HepG2 (cell line): Measurements from ENCODE around the gene S100A11. TPM values are rescaled to one million over a fixed set of nuclear protein-coding genes. Genes with fewer than 3 reads are reported as not detected.

Experiments
- ATAC-seq: fragments of 200-7000 bp; cut with Tn5 transposase; 3 replicates; pipeline ENCODE4 v1.9.1; 2020; ENCODE audit warnings: mild to moderate bottlenecking, moderate library complexity
- BruUV-seq: library from RNA; stranded (reverse); fragments of 400-500 nt; replicated peaks from 2 replicates; lab custom pipeline; 2021; lab: Mats Ljungman, UMichigan
- CTCF ChIA-PET: fragments of 300-600 bp; formaldehyde crosslinking; extraction: SDS; loops from one replicate; lab custom pipeline; 2021; ENCODE audit warnings: low total read pairs, inconsistent platforms, low intra/inter-chr PET ratio; lab: Yijun Ruan, JAX
- POLR2A ChIA-PET: fragments of 350-600 bp; sonication (Branson Sonifier 250); formaldehyde crosslinking; loops from one replicate; lab custom pipeline; 2020; ENCODE audit warnings: antibody characterized with exemption, inconsistent platforms; lab: Yijun Ruan, JAX
- DNase-seq: peaks from one replicate; pipeline ENCODE4 v3.0.0-alpha.2; 2015; ENCODE audit warnings: low spot score
- FAIRE-seq: peaks from 3 replicates; lab custom pipeline; 2011; peaks lifted over from hg19 to GRCh38; lab: Jason Lieb, UNC
- H2AFZ ChIP-seq: one replicate; pipeline ENCODE4 v1.6.1; 2011; ENCODE audit warnings: low read length, inconsistent platforms
- H3K27ac ChIP-seq: fragments of 300-600 bp; 3 replicates; pipeline ENCODE4 v1.8.0; 2011; ENCODE audit warnings: mixed run types, mild to moderate bottlenecking, mixed read lengths, low read length, inconsistent platforms; ENCODE audit not compliant: insufficient read depth; ENCODE audit errors: extremely low read length
- H3K27me3 ChIP-seq, 2 experiments: fragments of 200-600 bp in 1 of 2; 2 replicates in 1 of 2; 3 replicates in 1 of 2; pipeline versions ENCODE4 v1.6.0 to v1.8.0; 2011; ENCODE audit warnings: low read length in 2 of 2, mild to moderate bottlenecking in 2 of 2, moderate library complexity in 2 of 2, inconsistent platforms in 1 of 2; ENCODE audit not compliant: insufficient read depth in 2 of 2, control insufficient read depth in 1 of 2
- H3K36me3 ChIP-seq, 2 experiments: fragments of 200-600 bp in 1 of 2; replicated peaks in 1 of 2; 2 replicates in 1 of 2; 3 replicates in 1 of 2; pipeline versions ENCODE4 v1.5.1 to v1.8.0; 2011; ENCODE audit warnings: low read length in 2 of 2, inconsistent platforms in 1 of 2; ENCODE audit not compliant: insufficient read depth in 2 of 2, control insufficient read depth in 1 of 2
- H3K4me1 ChIP-seq: 2 replicates; pipeline ENCODE4 v1.5.1; 2012; ENCODE audit warnings: low read length, inconsistent platforms; ENCODE audit not compliant: insufficient read depth
- H3K4me2 ChIP-seq: 2 replicates; pipeline ENCODE4 v1.6.0; 2011; ENCODE audit warnings: low read depth, low read length, inconsistent platforms
- H3K4me3 ChIP-seq, 3 experiments: fragments of 200-600 bp in 1 of 3; sonication (generic), shearing (Covaris generic) in 1 of 3; replicated peaks in 1 of 3; 2 replicates each; pipeline ENCODE4 v1.5.1; 2011 to 2016; ENCODE audit warnings: low read length in 3 of 3, inconsistent platforms in 2 of 3, low read depth in 2 of 3, mild to moderate bottlenecking in 2 of 3, control low read depth in 1 of 3, mixed read lengths in 1 of 3; ENCODE audit not compliant: insufficient read depth in 1 of 3
- H3K79me2 ChIP-seq: one replicate; pipeline ENCODE4 v1.6.1; 2011; ENCODE audit warnings: low read length, inconsistent platforms; ENCODE audit not compliant: insufficient read depth
- H3K9ac ChIP-seq: 2 replicates; pipeline ENCODE4 v1.6.0; 2011; ENCODE audit warnings: mild to moderate bottlenecking, low read depth, low read length, inconsistent platforms; ENCODE audit not compliant: insufficient read depth
- H3K9me3 ChIP-seq: 2 replicates; pipeline ENCODE4 v1.5.1; 2012; ENCODE audit warnings: mild to moderate bottlenecking, low read length
- H4K20me1 ChIP-seq: 2 replicates; pipeline ENCODE4 v1.6.0; 2011; ENCODE audit warnings: inconsistent platforms, mild to moderate bottlenecking, low read length, moderate library complexity; ENCODE audit not compliant: insufficient read depth
- CBX2 ChIP-seq, 2 experiments: fragments of 200-600 bp in 1 of 2; sonication (generic); formaldehyde crosslinking in 1 of 2; IDR thresholded peaks; 2 replicates each; pipeline versions ENCODE4 v1.7.0 to v1.8.1; 2018 to 2022; ENCODE audit warnings: low read depth in 2 of 2, low read length in 1 of 2, mild to moderate bottlenecking in 1 of 2, missing genetic modification reagents in 1 of 2
- E2F5 ChIP-seq: sonication (generic); formaldehyde crosslinking; conservative IDR thresholded peaks from 2 replicates; pipeline ENCODE4 v1.4.0; 2020; ENCODE audit warnings: missing genetic modification reagents
- IRF9 ChIP-seq: sonication (generic); formaldehyde crosslinking; IDR thresholded peaks from 2 replicates; pipeline ENCODE4 v1.8.0; 2022; ENCODE audit warnings: missing genetic modification reagents, mild to moderate bottlenecking, borderline replicate concordance
- KMT2A ChIP-seq: sonication (generic); formaldehyde crosslinking; IDR thresholded peaks from 2 replicates; pipeline ENCODE4 v1.4.0; 2020; ENCODE audit warnings: missing genetic modification reagents
- MLLT10 ChIP-seq: sonication (generic); formaldehyde crosslinking; IDR thresholded peaks from 2 replicates; pipeline ENCODE4 v1.4.0; 2020; ENCODE audit warnings: missing genetic modification reagents
- PHF21A ChIP-seq: sonication (generic); formaldehyde crosslinking; IDR thresholded peaks from 2 replicates; pipeline ENCODE4 v1.5.0; 2020; ENCODE audit warnings: mild to moderate bottlenecking, missing genetic modification reagents
- TEAD3 ChIP-seq: optimal IDR thresholded peaks from 2 replicates; pipeline ENCODE3; 2016; ENCODE audit warnings: borderline replicate concordance
- THYN1 ChIP-seq: sonication (generic); formaldehyde crosslinking; IDR thresholded peaks from 2 replicates; pipeline ENCODE4 v1.8.1; 2023; ENCODE audit warnings: low read depth, mild to moderate bottlenecking, moderate library complexity, missing genetic modification reagents, borderline replicate concordance
- ZBTB7B ChIP-seq: sonication (generic); formaldehyde crosslinking; IDR thresholded peaks from 2 replicates; pipeline ENCODE4 v1.4.0; 2020; ENCODE audit warnings: missing genetic modification reagents
- ZEB1 ChIP-seq: IDR thresholded peaks from 2 replicates; pipeline ENCODE4 v1.6.1; 2012; ENCODE audit warnings: mild to moderate bottlenecking, low read depth, inconsistent platforms; ENCODE audit not compliant: insufficient replicate concordance
- WGBS: methylation state at CpG from one replicate; pipeline ENCODE4 v1.1.6; 2017; ENCODE audit warnings: low lambda C conversion rate; 5-methylcytosine and 5-hydroxymethylcytosine counted together
- in situ Hi-C: cut with HindIII; loops from 2 replicates; pipeline ENCODE4 v1.10.0; 2017; ENCODE audit warnings: low pct_unique_long_range_greater_than_20kb; ENCODE audit not compliant: extremely low pct_ligation_motif_present
- intact Hi-C: fragments of 100-400 bp; cut with micrococcal nuclease; formaldehyde crosslinking; loops from one replicate; pipeline ENCODE4 v1.10.0; 2022; ENCODE audit not compliant: unreplicated experiment
- polyA plus RNA-seq, 8 experiments: library from polyadenylated mRNA; depleted of rRNA in 3 of 8; stranded (reverse) in 7 of 8; unstranded in 1 of 8; fragments of >200 nt; fragmentation: Illumina TruSeq in 4 of 8; extraction: Trizol in 4 of 8; gene quantifications; 2 replicates each; pipeline versions ENCODE4 v1.2.1 to v1.2.3, GENCODE V29; 2011 to 2016; ENCODE audit warnings: low read depth in 4 of 8, missing spikeins in 1 of 8, mixed read lengths in 1 of 8; ENCODE audit not compliant: insufficient read depth in 1 of 8
- total RNA-seq, 5 experiments: library from RNA; depleted of rRNA; stranded (reverse); fragments of >200 nt; fragmentation: Illumina TruSeq; extraction: Trizol; gene quantifications; 2 replicates each; pipeline ENCODE4 v1.2.3, GENCODE V29; 2016; ENCODE audit warnings: low read depth in 1 of 5

S100A11 gene
- total and polyA plus RNA-seq, 2 of the 13 experiments (the other 11 are each of a cell fraction or from before 2014, with no cell fraction given) = 6.6 to 34.4 TPM

- no peak overlapping the region for H3K4me2 ChIP-seq
These were observed 2.7 kb upstream of the S100A11 start for GRCh38 chr1:152039461-152039860.

More at GRCh38 chr1:152039461-152039860, 2.7 kb upstream of the S100A11 start:
- H3K36me3 ChIP-seq = no peaks in the 10 kb centered on the region
- no peak overlapping the region for H3K9ac ChIP-seq
- no peak overlapping the region for H3K4me3 ChIP-seq
- 45% methylated on average over 1 of the region's 1 CpG for WGBS
- TF ChIP-seq TEAD3 (CRISPR knock-in tag) (no peak), KMT2A (no peak), ZEB1 (no peak), CBX2 (IDR thresholded peaks at IDR 0.05; ENCODE audit: low read depth, low read length) (no peak), CBX2 (CRISPR knock-in tag; IDR thresholded peaks at IDR 0.05; ENCODE audit: low read depth) (no peak), PHF21A (CRISPR knock-in tag) (no peak), MLLT10 (no peak), THYN1 (CRISPR knock-in tag) (no peak), E2F5 (CRISPR knock-in tag) (no peak), ZBTB7B (CRISPR knock-in tag) (no peak), IRF9 (no peak)
- in situ Hi-C loops = no loop called here
- FAIRE-seq (no peak), DNase-seq (no peak), ATAC-seq (no peak)
- peaks cover 29% of the 10 kb centered on the region for H3K4me1 ChIP-seq
- intact Hi-C loops = no loop called here
- no peaks in the 10 kb centered on the region for H4K20me1 ChIP-seq
- peaks cover 0 to 48% of the 10 kb centered on the region in 2 experiments; a peak in 1 of 5 replicates for H3K27me3 ChIP-seq
- BruUV-seq = no TSS peak
- CTCF ChIA-PET = no interaction called here
- H2AFZ ChIP-seq = no peak overlapping the region
- no peaks in the 10 kb centered on the region for H3K79me2 ChIP-seq
- POLR2A ChIA-PET = no interaction called here
- no peaks in the 10 kb centered on the region for H3K9me3 ChIP-seq
- no peak overlapping the region for H3K27ac ChIP-seq
